Stimulated activated CD8-positive, alpha-beta memory T cell treated with anti-CD3 and anti-CD28 coated beads, Interleukin-15, amount 100 ng/mL, for 24 hours (primary cell): Measurements from ENCODE around the gene ADAMTS9.

Source experiments
- DNase-seq: peaks from one replicate; pipeline ENCODE4 v3.0.0-alpha.2; 2020; ENCODE audit warnings: low read depth

ADAMTS9 gene

DNA sequence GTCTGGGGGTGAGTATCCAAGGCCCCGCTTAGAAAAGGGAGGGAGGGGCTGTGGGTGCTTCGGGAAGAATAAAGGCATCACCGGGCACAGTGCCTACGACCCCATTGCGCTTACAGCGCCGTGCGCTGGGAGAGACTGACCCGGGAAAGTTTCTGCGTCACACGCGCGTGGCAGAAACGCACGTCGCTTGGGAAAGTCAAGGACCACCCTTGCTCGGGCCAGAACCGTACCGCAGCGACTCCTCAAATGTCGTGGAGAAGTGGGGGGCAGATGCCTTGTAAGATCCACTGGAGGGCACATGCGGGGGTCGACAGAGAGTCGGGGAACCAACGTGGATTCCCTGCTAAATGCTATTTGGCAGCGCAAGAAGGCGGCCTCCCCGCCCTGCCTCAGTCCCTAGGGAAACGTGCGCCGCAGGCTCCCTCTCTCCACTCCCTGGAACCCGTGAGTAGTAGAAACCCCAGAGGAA is 2.4 kb downstream of the ADAMTS9 start:
- DNase-seq, result no peak

DNA sequence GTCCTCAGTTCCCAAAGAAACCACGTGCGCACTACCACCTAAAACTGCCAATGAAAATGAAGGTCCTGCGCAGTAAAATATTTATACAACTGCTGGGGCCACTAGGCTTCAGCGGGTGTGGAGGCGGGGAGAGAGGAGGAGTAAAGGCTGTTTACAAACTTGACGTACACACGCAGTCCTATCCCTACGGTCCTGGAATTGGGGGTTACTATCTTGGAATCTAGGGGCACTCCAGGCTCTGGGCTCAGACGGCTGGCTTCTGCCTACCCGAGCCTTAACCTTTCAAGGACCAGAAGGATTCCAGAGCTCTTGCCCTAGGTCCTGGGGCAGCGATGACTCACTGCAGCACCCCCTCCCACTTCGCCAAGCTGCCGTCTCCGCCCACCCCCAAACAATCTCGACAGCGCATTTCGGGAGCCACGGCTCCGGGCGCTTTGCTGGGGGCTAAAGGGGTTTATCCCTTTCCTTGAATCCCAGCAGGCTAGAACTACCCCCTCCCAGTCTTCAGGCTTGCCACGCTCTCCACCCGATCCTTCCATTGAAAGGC is 3.0 kb downstream of the ADAMTS9 start:
- DNase-seq, result no peak

DNA sequence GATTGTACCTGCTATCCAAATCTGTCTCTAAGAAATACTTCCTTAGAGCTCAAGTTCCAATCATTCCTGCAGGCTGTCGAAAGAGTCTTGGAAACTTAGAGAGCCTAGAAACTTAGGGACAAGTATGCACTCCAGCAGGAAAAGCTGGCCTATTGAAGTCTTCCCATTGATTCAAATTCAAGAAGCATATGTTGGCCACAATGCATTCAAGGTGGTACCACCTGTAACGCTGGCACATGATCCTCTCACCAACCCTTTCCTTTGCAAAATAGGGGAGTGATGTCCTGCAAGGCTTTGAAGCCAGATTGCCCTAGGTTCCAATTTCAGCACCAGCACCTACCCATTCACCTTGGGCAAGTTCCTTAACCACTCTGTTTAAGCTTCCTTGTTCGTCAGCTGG is 6.0 kb downstream of the ADAMTS9 start:
- no peak for DNase-seq

DNA sequence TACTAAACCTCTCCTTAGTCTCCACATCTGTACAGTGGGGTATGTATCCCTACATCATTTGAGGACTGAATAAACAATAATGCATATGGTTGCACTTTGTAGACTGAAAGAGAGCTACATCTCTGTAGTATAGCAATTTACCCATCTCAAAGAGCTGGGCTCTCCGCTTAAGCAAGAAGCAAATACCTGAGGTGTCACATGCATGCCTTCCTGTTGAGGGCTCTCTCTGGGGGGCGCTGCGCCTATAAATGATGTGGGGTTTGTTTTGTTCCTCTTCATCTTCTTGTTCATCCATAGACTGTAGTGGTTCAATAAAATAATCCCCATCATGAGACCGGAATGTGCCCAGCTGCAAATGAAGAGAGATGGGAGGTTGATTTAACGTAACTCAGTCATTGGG is 6.8 kb downstream of the ADAMTS9 start:
- no peak for DNase-seq

DNA sequence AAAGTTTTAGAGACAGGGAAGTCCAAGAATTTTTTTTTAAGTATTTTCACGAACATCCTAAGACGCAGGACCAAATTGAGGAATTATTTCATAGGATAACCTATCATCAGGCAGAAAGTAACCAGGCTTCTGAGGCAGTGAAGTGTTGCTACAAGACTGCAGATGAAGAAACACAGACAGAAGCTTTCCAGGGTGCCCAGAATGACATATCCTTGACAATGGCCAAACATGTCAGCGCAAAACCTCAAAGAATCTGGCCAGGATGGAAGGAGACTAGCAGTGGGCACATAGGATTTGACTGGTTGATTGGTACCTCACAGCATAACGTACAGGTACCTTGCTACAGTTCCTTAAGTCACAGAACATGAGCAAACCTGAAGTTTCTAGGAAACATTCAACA is 7.5 kb downstream of the ADAMTS9 start:
- DNase-seq, result no peak

DNA sequence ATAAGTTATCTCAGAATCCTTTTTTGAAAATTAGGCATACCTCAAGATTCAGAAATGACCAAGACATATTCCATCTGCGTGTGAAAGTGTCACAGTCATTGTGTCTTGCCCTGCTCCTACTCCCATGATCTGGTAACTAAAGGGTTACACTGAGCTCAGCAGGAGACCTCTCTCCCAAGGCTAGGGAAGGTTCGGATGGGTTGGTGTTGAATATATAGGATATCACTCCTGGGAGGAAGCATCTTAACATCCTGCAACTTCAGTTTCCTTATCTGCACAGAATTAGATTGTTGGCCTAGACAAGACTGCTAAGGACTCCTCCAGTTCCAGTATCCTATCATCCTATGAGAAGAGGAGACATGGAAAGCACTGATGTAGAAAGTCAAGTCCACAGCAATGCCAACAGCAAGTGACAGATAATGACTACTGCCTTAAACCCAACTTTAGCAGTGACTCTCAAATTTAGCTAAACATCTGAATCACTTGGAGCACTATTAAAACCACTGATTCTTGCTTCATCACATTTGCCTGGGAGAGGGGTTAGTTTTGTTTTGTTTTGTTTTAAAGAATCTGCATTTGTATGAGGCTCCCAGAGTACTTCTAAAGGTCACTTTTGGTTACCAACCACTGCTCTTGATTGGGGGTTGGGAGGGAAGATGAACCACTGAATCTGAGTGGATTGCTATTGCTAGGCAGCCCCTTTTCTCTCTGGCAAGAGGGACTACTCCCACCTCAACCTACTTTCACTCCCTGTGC is 9.7 kb downstream of the ADAMTS9 start:
- no peak for DNase-seq

DNA sequence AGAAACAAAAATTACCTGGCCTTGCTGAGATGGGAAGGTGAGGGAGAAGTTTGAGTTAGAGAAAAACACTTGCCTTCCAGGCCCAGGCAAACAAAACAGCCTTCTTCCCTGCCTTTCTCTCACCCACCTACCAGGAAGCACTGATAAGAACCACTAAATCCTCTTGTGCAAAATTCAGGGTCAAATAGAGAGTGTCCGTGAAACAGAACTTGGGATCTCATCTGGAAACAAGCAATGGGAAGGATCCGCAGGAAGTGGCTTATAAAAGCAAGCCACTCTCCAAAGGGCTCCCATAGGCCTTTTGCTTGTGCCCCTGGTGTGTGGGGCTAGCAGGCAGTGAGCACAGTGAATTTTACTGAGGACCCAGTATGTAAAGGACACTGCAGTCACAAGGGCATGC is 11.0 kb downstream of the ADAMTS9 start:
- no peak for DNase-seq

DNA sequence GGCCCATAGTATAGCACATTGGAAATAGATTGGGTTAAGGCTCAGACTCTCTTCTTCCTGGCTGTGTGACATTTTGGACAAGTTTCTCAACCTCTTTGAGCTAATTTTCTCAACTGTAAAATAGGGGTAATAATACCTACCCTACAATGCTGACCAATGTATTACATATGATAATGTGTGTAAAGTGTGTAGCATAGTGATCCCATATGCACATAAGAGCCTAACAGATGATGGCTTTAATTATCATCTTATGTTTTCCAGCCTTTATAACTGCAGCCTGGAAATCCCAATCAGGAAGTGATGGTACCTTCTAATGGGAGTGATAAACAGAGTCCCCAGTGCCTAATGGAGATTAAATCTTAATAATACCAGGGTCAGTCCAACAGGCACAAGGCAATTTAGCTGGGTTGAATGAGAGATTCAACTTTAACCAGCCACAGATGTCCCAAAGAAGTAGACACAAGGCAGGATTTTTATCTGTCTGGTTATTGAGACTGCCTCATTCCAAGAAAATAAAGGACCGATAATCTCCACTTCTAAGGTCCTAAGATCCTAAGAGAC is 12.0 kb downstream of the ADAMTS9 start:
- no peak for DNase-seq

DNA sequence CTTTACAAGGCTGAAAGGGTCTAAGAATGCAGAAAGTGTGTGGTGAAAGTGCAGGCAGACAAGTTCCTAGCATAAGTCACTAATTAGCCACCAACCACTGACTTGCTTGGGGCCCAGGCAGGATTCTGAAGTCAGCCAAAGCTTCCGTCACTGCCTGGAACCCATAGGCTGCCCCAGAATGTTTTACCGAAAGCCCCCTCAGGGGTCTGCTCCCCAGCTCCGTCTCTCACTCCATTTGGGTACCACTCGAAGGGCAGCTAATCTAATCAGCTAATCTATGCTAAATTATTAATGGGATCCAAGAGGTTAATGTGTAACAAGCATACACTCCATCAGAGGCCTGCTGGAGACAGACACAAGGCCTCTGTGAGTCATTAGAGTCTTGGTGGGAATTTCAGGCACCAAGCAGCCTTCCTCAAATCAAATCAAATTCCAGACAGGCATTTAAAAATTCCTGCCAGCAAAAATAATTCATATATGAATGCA is 13.2 kb downstream of the ADAMTS9 start:
- DNase-seq, result no peak

DNA sequence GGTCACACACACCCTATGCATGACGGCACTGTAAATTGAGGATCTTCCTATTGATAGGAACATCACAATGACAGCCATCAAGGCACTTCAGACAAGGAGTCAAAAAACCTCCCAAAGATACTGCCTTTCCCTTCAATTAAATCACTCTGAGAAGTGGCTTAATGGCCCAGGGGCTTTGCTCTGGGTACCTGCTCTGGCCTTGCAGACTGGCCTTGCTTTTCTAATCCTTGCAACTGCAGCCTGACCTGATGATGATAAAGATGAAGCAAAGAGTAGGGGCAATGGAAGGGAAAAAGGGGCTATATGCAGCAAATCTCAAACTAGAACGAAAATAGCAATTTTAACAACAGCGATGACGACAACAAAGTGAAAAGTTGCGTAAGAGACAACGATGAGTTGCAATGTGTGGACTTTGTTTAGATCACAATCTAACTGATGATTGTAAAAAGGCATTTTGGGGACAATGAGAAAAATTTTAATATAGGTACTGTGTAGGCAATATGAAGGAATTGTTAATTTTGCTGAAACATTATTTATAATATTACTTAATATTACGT is 14.6 kb downstream of the ADAMTS9 start:
- DNase-seq, result no peak

DNA sequence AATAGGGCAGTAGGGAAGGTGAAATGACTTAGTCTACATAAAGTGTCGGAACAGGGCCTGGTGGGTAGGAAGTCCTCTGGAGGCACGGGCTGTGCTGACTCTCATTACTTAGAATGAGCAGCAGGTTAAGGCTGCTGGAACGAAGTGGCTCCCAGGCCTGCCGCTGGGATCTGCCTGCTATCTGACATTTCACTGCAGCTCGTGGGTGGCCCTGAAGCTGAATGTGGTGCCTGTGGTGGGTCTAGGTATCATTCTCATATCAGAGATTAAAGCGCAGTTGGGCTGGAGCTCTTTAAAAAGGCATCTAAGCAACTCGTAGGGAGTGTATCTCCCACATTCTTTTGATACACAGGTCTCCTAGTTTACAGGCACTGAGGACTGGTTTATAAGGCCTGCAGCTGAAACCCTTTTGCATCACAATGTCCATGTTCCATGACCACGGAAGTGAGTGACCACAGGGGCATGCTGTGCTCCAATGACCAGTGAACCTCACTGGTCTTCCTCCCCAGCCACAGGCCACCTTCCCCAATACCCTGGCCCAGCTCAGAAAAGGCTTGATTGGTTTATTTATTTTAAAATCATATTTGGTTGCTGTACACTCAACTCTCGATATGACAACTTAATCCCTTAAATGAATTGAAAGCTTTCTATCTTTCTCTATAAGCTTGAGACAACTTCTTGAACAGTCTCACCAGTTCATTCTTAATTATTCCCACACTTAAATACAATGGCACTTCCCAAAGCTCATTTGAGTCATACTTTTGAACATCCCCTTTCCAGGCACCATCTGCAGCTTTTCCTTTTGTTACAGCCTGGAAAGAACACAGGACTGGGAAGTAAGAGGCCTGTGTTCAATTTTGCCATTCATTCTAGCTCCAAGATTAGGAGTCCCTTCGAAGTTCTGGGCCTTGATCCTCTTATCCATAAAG is 19.0 kb downstream of the ADAMTS9 start:
- DNase-seq, result no peak

DNA sequence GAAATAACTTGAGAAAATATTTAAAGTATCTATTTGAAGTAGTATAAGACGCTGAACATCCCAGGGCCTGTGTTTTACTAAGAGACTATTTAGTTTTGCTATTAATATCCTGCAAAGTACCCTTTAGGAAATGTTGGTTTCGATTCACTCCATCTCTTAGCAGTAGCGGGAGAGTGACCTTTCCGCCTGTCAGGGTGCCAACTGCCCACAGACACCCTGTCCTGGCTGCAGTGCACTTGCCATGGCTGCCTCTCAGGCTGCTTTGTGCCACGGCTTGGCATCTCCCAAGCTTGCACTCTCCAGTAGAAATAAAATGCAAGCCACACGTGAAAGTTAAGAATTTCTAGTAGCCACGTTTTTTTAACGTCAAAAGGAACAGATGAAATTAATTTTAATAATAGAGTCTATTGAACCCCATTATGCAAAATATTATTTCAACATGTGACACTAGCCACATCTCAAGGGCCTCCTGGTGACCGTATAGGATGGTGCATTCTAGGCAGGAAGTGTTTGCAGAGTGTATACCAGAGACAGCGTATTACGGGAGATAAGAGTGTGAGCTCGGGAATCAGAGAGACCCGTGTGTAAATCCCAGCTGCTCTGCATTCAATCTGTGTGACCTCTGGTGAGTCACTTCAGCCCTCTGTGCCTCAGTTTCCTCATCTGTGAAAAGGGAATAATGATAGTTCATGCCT is 19.8 kb downstream of the ADAMTS9 start:
- DNase-seq, result no peak

DNA sequence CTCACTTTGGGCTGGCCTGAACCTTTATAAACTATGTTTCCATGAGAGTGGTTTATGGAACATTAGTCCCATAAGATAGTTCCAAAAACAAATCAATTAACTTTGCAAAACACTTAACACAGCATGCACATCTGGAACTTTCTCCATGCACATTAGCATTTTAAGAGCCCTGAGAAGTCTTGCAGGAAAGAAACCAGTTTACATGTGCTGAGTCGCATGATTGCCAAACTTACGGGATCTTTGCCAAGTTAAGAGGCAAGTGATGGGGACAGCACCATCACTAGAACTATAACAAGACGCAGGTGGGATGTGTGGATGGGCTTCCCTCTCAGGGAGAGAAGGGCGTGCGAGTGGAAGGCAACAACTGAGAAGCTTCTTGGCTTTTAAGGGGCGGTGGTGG is 20.7 kb downstream of the ADAMTS9 start:
- DNase-seq, result no peak

DNA sequence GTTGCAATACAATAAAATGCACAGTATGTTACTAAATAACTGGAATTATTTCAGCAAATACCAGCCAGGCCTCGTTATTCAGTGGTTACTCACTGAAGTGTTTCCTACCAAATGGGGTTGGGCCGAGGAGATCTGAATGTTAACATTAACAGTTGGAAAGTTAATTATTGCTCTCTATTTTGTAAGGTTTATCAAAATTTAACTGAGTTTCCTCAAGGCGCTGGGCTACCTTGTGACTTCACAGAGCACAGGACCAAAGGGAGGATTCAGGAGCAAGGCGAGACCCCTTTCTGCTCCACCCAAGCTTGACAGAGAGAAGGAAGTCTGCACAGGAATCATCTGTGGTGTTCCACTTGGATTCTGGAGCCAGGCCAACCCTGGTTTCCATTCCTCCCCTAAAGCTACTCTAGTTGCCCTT is 21.6 kb downstream of the ADAMTS9 start:
- no peak for DNase-seq

DNA sequence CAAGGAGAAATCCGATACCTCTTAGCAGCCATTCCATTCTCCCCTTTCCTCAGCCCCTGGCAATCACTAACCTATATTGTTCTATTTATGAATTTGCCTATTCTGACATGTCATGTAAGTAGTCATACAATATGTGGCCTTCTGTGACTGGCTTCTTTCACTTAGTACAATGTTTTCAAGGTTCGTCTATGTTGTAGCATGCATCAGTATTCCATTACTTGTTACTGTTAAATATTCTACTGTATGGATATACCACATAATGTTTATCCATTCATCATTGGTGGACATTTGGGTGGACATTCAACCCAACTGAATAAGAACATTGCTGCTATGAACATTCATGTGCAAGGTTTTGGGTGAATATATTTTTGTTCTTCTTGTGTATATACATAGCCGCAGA is 23.4 kb downstream of the ADAMTS9 start:
- DNase-seq, result no peak

DNA sequence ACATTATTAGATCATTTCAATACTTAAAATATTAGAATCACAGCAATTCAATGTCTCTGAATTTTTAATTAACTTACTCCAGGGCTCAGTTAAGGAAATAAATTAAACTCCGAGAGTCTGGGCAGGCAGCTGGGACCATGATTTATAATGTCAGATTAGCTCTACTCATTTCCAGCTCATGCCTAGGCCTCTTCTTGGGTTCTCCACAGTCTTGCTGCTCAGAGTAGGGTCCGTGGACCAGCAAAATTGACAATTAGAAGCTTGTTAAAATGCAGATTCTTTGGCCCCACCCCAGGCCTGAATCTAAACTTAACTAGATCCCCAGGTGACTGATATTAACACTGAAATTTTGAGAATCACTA is 28.2 kb downstream of the ADAMTS9 start:
- no peak for DNase-seq

DNA sequence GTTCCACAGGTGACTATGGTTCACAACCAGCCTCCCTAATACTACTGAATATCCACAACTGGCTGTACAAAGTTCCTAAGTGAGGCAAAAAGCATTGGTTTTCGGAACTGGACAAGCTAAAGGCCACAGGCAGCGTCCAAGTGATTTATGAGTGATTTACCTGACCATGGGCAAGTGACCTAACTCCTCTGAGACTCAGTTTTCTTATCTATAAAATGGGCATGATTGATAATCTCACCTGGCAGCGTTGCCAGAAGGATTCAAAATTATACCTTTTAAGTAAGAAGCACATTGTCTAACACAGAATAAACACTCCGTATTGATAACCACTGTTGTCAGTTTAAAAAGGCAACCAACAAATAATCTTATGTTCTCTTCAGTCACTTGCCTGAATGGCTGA is 29.8 kb downstream of the ADAMTS9 start:
- DNase-seq, result no peak

DNA sequence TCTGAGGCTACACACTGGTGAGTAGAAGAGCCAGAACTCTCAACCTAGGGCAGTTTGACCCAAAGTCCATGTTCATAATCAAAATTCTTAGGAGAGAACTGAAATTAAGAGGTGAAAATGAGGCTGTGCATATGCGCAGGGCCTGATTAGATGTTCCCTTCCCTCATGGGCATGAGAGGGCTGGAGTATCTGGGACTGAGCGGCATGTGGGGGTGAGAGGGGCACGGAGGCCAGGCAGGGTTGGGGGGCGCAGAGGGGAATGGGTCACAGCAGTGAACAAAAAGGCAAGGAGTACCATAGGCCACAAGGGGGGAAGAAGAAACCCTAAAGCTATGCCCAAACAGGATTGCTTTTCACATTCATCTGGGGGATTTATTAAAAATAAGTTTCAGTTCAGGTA is 31.3 kb downstream of the ADAMTS9 start:
- no peak for DNase-seq

DNA sequence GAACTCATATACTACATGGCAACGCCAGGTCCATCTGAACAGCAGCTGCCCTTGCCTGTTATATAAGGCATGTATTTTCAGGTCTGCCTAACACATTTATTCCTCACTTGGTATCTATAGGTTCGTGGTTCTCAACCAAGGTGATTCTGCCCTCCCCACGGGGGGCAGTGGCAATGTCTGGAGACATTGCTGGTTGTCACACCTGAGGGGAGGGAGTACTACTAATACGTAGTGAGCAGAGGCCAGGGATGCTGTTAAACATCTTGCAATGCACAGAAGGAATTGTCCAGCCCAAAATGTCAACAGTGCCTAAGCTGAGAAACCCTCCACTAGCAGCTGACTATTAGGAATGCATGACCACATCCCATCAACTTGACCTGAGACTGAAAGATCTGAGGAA is 32.6 kb downstream of the ADAMTS9 start:
- no peak for DNase-seq

DNA sequence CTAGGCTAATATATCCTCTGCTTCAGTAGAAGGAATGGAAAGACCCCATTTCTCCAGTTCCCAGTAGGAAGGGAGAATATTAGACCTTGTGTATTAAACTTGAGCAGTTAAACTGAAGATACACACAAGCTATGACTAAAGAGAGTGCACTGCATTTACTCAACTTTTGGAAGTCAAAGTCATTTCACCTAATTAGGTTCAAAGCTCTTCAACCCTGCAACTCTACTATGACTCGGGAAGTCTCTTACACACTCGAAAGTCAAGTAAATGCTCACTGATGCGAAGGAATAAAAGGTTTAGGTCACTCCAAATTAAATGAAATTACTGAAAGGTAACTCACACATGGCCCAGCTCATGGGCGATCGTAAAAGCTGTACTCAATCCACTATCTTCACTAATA is 33.8 kb downstream of the ADAMTS9 start:
- DNase-seq, result no peak

DNA sequence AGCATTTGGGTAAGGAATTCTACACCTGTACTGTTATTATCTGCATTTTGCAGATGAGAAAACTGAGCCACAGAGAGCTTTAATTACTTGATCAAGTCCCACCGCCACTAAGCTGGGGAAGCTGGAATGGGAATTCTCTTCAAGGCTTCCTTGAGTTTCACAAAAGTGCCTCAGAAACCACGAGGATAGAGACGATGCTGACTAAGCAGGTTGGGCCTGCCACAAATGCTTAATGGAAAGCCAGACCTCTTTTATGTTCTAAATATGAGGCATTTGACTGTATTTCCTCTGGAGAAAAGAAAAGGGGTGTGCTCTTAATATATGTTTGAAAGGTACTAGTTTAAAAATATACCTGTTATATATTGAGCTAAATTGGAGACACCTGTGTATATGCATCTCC is 34.7 kb downstream of the ADAMTS9 start:
- DNase-seq, result no peak
